Spinal cord (tissue), 10 donors: ENCODE measurements around the gene EGFL7. TPM values are rescaled to one million over a fixed set of nuclear protein-coding genes. Genes with fewer than 3 reads are reported as not detected.
A peak's percentile ranks its signal among the peaks of the same experiment; 100 is the strongest.

Experiments used
- DNase-seq, 6 donors: peaks; one replicate each; pipeline versions ENCODE4 v3.0.0 to v3.0.0-alpha.2; 2013 to 2015; ENCODE audit warnings: low spot score in 6 of 6, low read depth in 4 of 6
- H3K27ac ChIP-seq: one replicate; pipeline ENCODE4 v1.5.1; 2013; ENCODE audit warnings: low read depth, low read length, control low read depth
- H3K27me3 ChIP-seq: one replicate; pipeline ENCODE4 v1.6.1; 2013; ENCODE audit warnings: low read length; ENCODE audit not compliant: control insufficient read depth, insufficient read depth
- H3K36me3 ChIP-seq: one replicate; pipeline ENCODE4 v1.6.1; 2013; ENCODE audit warnings: low read length; ENCODE audit not compliant: control insufficient read depth, insufficient read depth
- H3K4me1 ChIP-seq: one replicate; pipeline ENCODE4 v1.6.1; 2013; ENCODE audit warnings: low read length; ENCODE audit not compliant: control insufficient read depth, insufficient read depth
- H3K4me3 ChIP-seq: one replicate; pipeline ENCODE4 v1.5.1; 2013; ENCODE audit warnings: low read depth, low read length, control low read depth
- H3K9me3 ChIP-seq: one replicate; pipeline ENCODE4 v1.6.1; 2013; ENCODE audit warnings: low read length; ENCODE audit not compliant: control insufficient read depth, insufficient read depth
- WGBS: methylation state at CpG from one replicate; pipeline ENCODE4 v1.1.5; 2013; ENCODE audit warnings: missing lambda C conversion rate; ENCODE audit not compliant: insufficient coverage; 5-methylcytosine and 5-hydroxymethylcytosine counted together
- polyA plus RNA-seq, 2 donors: library from polyadenylated mRNA; unstranded; fragments of 120-200 nt; gene quantifications; one replicate each; pipeline ENCODE4 v1.2.1, GENCODE V29; 2013; ENCODE audit not compliant: insufficient read length in 2 of 2
- total RNA-seq, 2 donors: library from RNA; depleted of rRNA in 1 of 2; stranded (reverse); fragments of 120-200 nt in 1 of 2; fragments of >200 nt in 1 of 2; gene quantifications; one replicate each; pipeline versions ENCODE4 v1.2.3 to v1.2.4, GENCODE V29; 2013 to 2014
- donor health status: healthy.

The EGFL7 gene
- total and polyA plus RNA-seq, 4 donors, result 21.9 to 93.5 (median 52.1) TPM

- Histone ChIP-seq H3K4me3 (no peak overlapping the region), H3K9me3 (no peaks in the 10 kb centered on the region), H3K27me3 (peaks cover under 1% of the 10 kb centered on the region), H3K27ac (no peak overlapping the region), H3K4me1 (peaks cover 10% of the 10 kb centered on the region), H3K36me3 (peaks cover 33% of the 10 kb centered on the region)
- DNase-seq, result peak in 1 of 6 donors; percentile 34
- WGBS, result 68% methylated on average over 11 of the region's 22 CpGs
These were observed 16.8 kb downstream of the EGFL7 start for GRCh38 chr9:136679431-136679941.

GRCh38 chr9:136681029-136681428 is 18.3 kb downstream of the EGFL7 start:
- 91% methylated on average over 12 of the region's 17 CpGs for WGBS
- Histone ChIP-seq H3K4me3 (no peak overlapping the region), H3K36me3 (peaks cover 28% of the 10 kb centered on the region), H3K9me3 (no peaks in the 10 kb centered on the region), H3K4me1 (peaks cover 21% of the 10 kb centered on the region), H3K27ac (no peak overlapping the region), H3K27me3 (peaks cover 14% of the 10 kb centered on the region)
- no peak for DNase-seq

- peaks cover 22% of the 10 kb centered on the region for H3K27me3 ChIP-seq
- no peaks in the 10 kb centered on the region for H3K9me3 ChIP-seq
- H3K4me1 ChIP-seq, result peaks cover 29% of the 10 kb centered on the region
- H3K4me3 ChIP-seq, result no peak overlapping the region
- 80% methylated on average over 20 of the region's 20 CpGs for WGBS
- no peak for DNase-seq
- H3K27ac ChIP-seq, result no peak overlapping the region
- peaks cover 18% of the 10 kb centered on the region for H3K36me3 ChIP-seq
These were observed 19.4 kb downstream of the EGFL7 start for GRCh38 chr9:136681945-136682699.

GRCh38 chr9:136682710-136683109 is 20.0 kb downstream of the EGFL7 start:
- peaks cover 31% of the 10 kb centered on the region for H3K4me1 ChIP-seq
- H3K4me3 ChIP-seq, result no peak overlapping the region
- DNase-seq, result no peak
- peaks cover 22% of the 10 kb centered on the region for H3K27me3 ChIP-seq
- H3K36me3 ChIP-seq, result peaks cover 16% of the 10 kb centered on the region
- no peak overlapping the region for H3K27ac ChIP-seq
- WGBS, result 89% methylated on average over 4 of the region's 10 CpGs
- H3K9me3 ChIP-seq, result no peaks in the 10 kb centered on the region

- no peak for DNase-seq
- Histone ChIP-seq H3K36me3 (peaks cover 16% of the 10 kb centered on the region), H3K4me3 (no peak overlapping the region), H3K27ac (no peak overlapping the region), H3K4me1 (peaks cover 37% of the 10 kb centered on the region), H3K27me3 (peaks cover 26% of the 10 kb centered on the region), H3K9me3 (no peaks in the 10 kb centered on the region)
- 92% methylated on average over 15 of the region's 16 CpGs for WGBS
These were observed 20.5 kb downstream of the EGFL7 start for GRCh38 chr9:136683173-136683745.

- H3K4me3 ChIP-seq, result no peak overlapping the region
- H3K4me1 ChIP-seq, result peaks cover 37% of the 10 kb centered on the region
- 92% methylated on average over 14 of the region's 14 CpGs for WGBS
- H3K27me3 ChIP-seq, result peaks cover 26% of the 10 kb centered on the region
- no peak for DNase-seq
- H3K36me3 ChIP-seq, result peaks cover 16% of the 10 kb centered on the region
- no peak overlapping the region for H3K27ac ChIP-seq
- H3K9me3 ChIP-seq, result no peaks in the 10 kb centered on the region
These were observed 21.0 kb downstream of the EGFL7 start for GRCh38 chr9:136683755-136684154.

GRCh38 chr9:136684339-136684738 is 21.6 kb downstream of the EGFL7 start:
- Histone ChIP-seq H3K4me1 (peaks cover 32% of the 10 kb centered on the region), H3K4me3 (no peak overlapping the region), H3K9me3 (no peaks in the 10 kb centered on the region), H3K36me3 (peaks cover 16% of the 10 kb centered on the region), H3K27ac (no peak overlapping the region), H3K27me3 (peaks cover 26% of the 10 kb centered on the region)
- no peak for DNase-seq
- WGBS, result 79% methylated on average over 15 of the region's 15 CpGs

GRCh38 chr9:136684799-136685198 is 22.1 kb downstream of the EGFL7 start:
- Histone ChIP-seq H3K27me3 (peaks cover 26% of the 10 kb centered on the region), H3K4me1 (peaks cover 28% of the 10 kb centered on the region), H3K36me3 (peaks cover 16% of the 10 kb centered on the region), H3K4me3 (no peak overlapping the region), H3K9me3 (no peaks in the 10 kb centered on the region), H3K27ac (no peak overlapping the region)
- DNase-seq, result no peak
- WGBS, result 79% methylated on average over 14 of the region's 15 CpGs

GRCh38 chr9:136685216-136685615 is 22.5 kb downstream of the EGFL7 start:
- H3K4me1 ChIP-seq, result peaks cover 28% of the 10 kb centered on the region
- no peak overlapping the region for H3K27ac ChIP-seq
- peaks cover 16% of the 10 kb centered on the region for H3K36me3 ChIP-seq
- no peaks in the 10 kb centered on the region for H3K9me3 ChIP-seq
- no peak overlapping the region for H3K4me3 ChIP-seq
- H3K27me3 ChIP-seq, result peaks cover 26% of the 10 kb centered on the region
- no peak for DNase-seq
- 93% methylated on average over 7 of the region's 7 CpGs for WGBS
